Measurements from ENCODE around the gene DSCAM.

DSCAM gene

DNA sequence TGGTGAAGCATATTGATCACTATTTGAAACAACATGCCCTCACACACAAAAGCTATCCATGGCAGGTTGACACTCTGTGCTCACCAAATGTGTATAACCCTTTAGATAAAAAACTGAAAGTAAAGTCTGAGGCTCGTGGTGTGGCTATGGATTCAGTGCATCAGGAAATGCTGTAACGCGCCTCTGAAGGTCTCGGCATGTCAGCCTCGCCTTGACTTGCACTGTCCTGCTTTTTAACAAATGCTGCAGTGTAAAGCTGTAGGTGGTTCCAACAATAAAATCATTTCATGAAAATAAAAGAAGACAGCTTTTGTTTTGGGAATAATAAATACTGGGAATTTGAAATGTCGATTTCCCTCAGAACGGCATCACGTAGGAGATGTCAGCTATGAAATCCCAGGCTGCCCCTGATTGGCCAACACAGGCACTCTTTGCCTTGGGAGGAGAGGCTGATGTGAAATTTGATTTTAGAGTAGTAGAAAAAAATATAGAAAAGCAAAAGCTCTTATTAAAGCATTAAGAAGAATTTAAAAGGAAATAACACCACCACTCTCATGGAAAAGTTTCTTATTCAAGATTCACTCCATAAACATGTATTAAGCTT is 168.2 kb downstream of the DSCAM start:
- H3K4me3 ChIP-seq (replicated peaks; ENCODE audit: low read depth, low read length), result no peak overlapping the region

DNA sequence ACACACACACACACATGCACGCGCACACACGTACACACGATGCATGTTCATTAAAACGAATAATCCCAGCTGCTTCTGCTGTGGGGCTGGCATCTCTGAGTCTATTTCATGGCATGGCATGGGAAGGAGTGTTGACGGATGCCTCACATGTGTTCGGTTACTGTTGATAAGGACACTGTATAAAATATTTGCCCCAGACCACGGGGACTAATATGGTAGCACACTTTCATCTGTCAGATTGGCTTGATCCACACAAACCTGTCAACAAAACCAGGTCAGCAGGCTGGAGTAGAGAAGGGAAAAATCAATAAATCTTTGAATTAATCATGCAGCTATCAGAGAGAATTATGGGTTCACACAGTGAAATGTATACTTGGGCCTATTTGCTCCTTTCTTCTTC is 171.9 kb downstream of the DSCAM start:
- TF ChIP-seq CTCF (IDR thresholded peaks at IDR 0.05; ENCODE audit: low read length, missing control alignments), result no peak
- no peak overlapping the region for H3K4me3 ChIP-seq (replicated peaks; ENCODE audit: low read depth, low read length)
- no peak for DNase-seq (ENCODE audit: low read depth)

More for the DNA sequence above, 168.2 kb downstream of the DSCAM start:
- no peak for TF ChIP-seq CTCF (IDR thresholded peaks at IDR 0.05; ENCODE audit: low read length, missing control alignments)
- no peak for DNase-seq (ENCODE audit: low read depth)

GRCh38 chr21:40672602-40673001 is 174.4 kb downstream of the DSCAM start:
- no peak overlapping the region for H3K4me3 ChIP-seq (replicated peaks; ENCODE audit: low read depth, low read length)
- no peak for DNase-seq (ENCODE audit: low read depth)
- no peak for TF ChIP-seq CTCF (IDR thresholded peaks at IDR 0.05; ENCODE audit: low read length, missing control alignments)

GRCh38 chr21:40671716-40672115 is 175.2 kb downstream of the DSCAM start:
- DNase-seq (ENCODE audit: low read depth), result no peak
- H3K4me3 ChIP-seq (replicated peaks; ENCODE audit: low read depth, low read length), result no peak overlapping the region
- no peak for TF ChIP-seq CTCF (IDR thresholded peaks at IDR 0.05; ENCODE audit: low read length, missing control alignments)

DNA sequence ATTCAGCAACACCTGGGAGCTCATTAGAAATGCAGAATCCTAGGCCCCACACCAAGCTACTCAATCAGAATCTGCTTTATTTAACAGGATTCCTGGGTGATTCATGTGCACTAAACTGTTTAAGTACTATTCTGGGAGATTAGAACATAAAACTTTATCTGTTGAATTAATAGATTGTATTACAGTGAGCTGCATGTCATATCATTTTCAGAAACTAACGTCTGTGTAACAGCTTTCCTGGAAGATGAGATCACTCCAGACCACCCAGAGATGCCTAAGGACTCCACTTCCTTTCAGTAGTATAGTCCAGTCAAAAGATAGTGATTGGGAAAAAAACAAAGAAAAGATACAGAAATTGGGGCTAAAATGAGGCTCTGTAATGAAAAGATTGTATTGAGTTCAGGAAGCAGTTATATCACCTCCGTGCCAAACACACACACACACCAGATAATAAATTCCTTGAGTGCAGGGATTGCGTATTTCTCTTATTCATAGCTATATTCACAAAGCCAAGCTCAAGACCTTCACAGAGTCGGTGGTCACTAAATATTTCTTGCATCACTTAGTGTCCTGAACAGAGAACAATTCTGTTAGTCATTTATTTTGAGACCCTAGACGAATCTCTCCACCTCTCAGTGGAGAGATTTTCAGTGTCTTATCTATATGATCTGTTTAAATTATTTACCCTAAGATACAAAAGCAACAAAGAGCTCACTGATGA is 178.2 kb downstream of the DSCAM start:
- no peak overlapping the region for H3K4me3 ChIP-seq (replicated peaks; ENCODE audit: low read depth, low read length)
- no peak for TF ChIP-seq CTCF (IDR thresholded peaks at IDR 0.05; ENCODE audit: low read length, missing control alignments)
- no peak for DNase-seq (ENCODE audit: low read depth)

GRCh38 chr21:40667967-40668366 is 179.0 kb downstream of the DSCAM start:
- no peak for DNase-seq (ENCODE audit: low read depth)
- H3K4me3 ChIP-seq (replicated peaks; ENCODE audit: low read depth, low read length), result no peak overlapping the region
- no peak for TF ChIP-seq CTCF (IDR thresholded peaks at IDR 0.05; ENCODE audit: low read length, missing control alignments)

- H3K4me3 ChIP-seq (replicated peaks; ENCODE audit: low read depth, low read length), result no peak overlapping the region
- TF ChIP-seq CTCF (IDR thresholded peaks at IDR 0.05; ENCODE audit: low read length, missing control alignments), result no peak
- no peak for DNase-seq (ENCODE audit: low read depth)
These were observed 184.1 kb downstream of the DSCAM start for GRCh38 chr21:40662889-40663288.
